Adrenal gland (tissue), 12 donors: ENCODE results near the gene LSS. TPM values are rescaled to one million over a fixed set of nuclear protein-coding genes. Genes with fewer than 3 reads are reported as not detected.

ENCODE experiments used
- DNase-seq, 7 donors: peaks; one replicate each; pipeline ENCODE4 v3.0.0-alpha.2; 2019 to 2020
- H3K27ac ChIP-seq, 5 donors: fragments of 200-600 bp; sonication (generic) in 4 of 5; 1 replicate in 3 of 5; 2 replicates in 2 of 5; pipeline versions ENCODE4 v1.5.1 to v1.8.0; 2016 to 2020; ENCODE audit warnings: mild to moderate bottlenecking in 1 of 5
- H3K27me3 ChIP-seq: fragments of 200-600 bp; 2 replicates; pipeline ENCODE4 v1.8.0; 2021
- H3K36me3 ChIP-seq, 2 donors: fragments of 200-600 bp; replicated peaks in 1 of 2; 1 replicate in 1 of 2; 2 replicates in 1 of 2; pipeline versions ENCODE4 v1.5.1 to v1.8.0; 2018 to 2022
- H3K4me1 ChIP-seq, 2 donors: fragments of 200-600 bp; replicated peaks in 1 of 2; 1 replicate in 1 of 2; 2 replicates in 1 of 2; pipeline versions ENCODE4 v1.5.1 to v1.8.0; 2018 to 2021
- H3K4me3 ChIP-seq, 4 donors: fragments of 200-600 bp; sonication (generic) in 3 of 4; one replicate each; pipeline ENCODE4 v1.5.1; 2016 to 2018
- H3K9me3 ChIP-seq, 3 donors: fragments of 200-600 bp; sonication (generic) in 1 of 3; replicated peaks in 1 of 3; 1 replicate in 2 of 3; 2 replicates in 1 of 3; pipeline versions ENCODE4 v1.5.1 to v1.8.0; 2016 to 2021
- POLR2A ChIP-seq, 2 donors: fragments of 450-650 bp; IDR thresholded peaks; one replicate each; pipeline ENCODE4 v1.6.1; 2017; ENCODE audit warnings: antibody characterized with exemption in 2 of 2, mild to moderate bottlenecking in 2 of 2, moderate library complexity in 1 of 2
- WGBS, 4 donors: extraction: QIAGEN DNeasy Blood & Tissue Kit in 2 of 4; methylation state at CpG; one replicate each; pipeline versions ENCODE4 v1.1.5 to v1.1.7; 2013 to 2017; 5-methylcytosine and 5-hydroxymethylcytosine counted together
- intact Hi-C, 2 donors: fragments of 100-400 bp; cut with DNase I; formaldehyde crosslinking; loops; one replicate each; pipeline versions ENCODE4 v1.14.1 to v1.15.0; 2022 to 2023
- polyA plus RNA-seq, 3 donors: library from polyadenylated mRNA; stranded (reverse); fragments of 200-250 nt in 2 of 3; fragments of 350-450 nt in 1 of 3; fragmentation: Illumina TruSeq in 1 of 3; extraction: RNeasy Lipid Tissue Mini Kit (QIAGEN cat#74804) in 1 of 3; gene quantifications; one replicate each; pipeline ENCODE4 v1.2.3, GENCODE V29; 2013 to 2014
- total RNA-seq, 9 donors: library from RNA; depleted of rRNA in 4 of 9; stranded (reverse); fragments of >200 nt in 4 of 9; fragments of 120-200 nt in 1 of 9; fragmentation: NEBNext Ultra II Directional in 1 of 9; extraction: Animal tissue kit (Norgen Biotek cat#: 25700) in 1 of 9; gene quantifications; one replicate each; pipeline versions ENCODE4 v1.1.0 to v1.2.4, GENCODE V29; 2013 to 2023
- TF ChIP-seq, protein P1 (sequence below), 6 experiments: fragments of 450-650 bp in 4 of 6; fragments of 200-600 bp in 2 of 6; sonication (generic) in 1 of 6; IDR thresholded peaks; 1 replicate in 5 of 6; 2 replicates in 1 of 6; pipeline versions ENCODE4 v1.5.1 to v1.8.0; 2016 to 2021; ENCODE audit warnings: antibody characterized with exemption in 6 of 6, mild to moderate bottlenecking in 2 of 6, moderate library complexity in 1 of 6
- donor health status: healthy with polysubstance abuse.
- donor health status: Bipolar disorder and iron deficiency.
- donor health status: DM: yes; HTN: yes; CAD: no.
- donor health status: DM: no; HTN: no; CAD: no.
- donor health status: DM: no; HTN: no; CAD: no.
- donor health status: DM: yes; HTN: yes; CAD: no.

LSS gene
- total and polyA plus RNA-seq, 12 donors, result 46.3 to 246 (median 79.8) TPM

DNA sequence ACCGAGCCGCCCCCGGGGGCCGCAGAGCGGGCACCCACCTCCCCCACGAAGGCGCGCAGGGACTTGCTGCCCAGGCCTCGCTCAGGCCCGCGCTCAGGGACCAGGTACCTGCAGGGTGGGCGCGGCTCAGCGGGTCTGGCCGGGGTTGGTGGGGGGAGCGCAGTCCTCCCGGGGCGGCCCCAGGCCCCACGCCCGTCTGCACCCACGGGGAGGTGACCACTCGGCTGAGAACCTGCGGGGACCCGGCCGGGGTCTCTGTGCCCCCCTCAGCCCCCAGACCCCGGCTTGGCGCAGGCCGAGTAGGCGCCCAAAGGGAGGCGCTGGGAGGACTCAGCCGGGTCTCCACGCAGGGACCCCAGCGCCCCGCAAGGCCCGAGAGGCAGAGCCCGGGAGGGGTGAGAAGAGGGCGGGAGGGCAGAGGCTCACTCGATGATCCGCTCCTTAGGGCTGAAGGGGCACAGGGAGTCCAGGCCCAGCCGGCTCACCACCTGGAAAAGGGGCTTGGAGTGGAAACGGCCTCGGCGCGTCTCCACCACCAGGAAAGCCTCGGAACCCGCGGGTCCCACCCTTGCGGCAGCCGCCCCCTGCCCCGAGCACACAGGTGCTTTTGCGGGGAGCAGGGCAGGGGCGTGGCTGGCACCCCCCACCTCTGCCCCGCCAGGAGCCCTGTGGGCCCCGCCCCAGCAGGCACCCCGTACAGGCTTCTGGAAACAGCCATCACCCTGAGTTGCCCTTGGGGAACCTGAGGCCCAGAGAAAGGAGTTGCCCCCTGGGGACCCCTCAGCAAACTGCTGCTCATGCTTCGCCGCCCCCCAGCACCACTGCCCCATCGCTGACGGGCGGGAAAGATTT is 82.5 kb downstream of the LSS start:
- no peak for TF ChIP-seq POLR2A (IDR thresholded peaks at IDR 0.05)
- TF ChIP-seq, protein P1, sequence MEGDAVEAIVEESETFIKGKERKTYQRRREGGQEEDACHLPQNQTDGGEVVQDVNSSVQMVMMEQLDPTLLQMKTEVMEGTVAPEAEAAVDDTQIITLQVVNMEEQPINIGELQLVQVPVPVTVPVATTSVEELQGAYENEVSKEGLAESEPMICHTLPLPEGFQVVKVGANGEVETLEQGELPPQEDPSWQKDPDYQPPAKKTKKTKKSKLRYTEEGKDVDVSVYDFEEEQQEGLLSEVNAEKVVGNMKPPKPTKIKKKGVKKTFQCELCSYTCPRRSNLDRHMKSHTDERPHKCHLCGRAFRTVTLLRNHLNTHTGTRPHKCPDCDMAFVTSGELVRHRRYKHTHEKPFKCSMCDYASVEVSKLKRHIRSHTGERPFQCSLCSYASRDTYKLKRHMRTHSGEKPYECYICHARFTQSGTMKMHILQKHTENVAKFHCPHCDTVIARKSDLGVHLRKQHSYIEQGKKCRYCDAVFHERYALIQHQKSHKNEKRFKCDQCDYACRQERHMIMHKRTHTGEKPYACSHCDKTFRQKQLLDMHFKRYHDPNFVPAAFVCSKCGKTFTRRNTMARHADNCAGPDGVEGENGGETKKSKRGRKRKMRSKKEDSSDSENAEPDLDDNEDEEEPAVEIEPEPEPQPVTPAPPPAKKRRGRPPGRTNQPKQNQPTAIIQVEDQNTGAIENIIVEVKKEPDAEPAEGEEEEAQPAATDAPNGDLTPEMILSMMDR (IDR thresholded peaks at IDR 0.05), result no peak
- Histone ChIP-seq H3K27ac (no peak overlapping the region), H3K36me3 (no peaks in the 10 kb centered on the region), H3K4me1 (peaks cover 0 to 4% of the 10 kb centered on the region in 2 donors), H3K27me3 (no peaks in the 10 kb centered on the region), H3K4me3 (no peak overlapping the region), H3K9me3 (no peaks in the 10 kb centered on the region)
- WGBS, 4 donors, result 91 to 95% (median 93%) methylated on average over 18 to 60 of the region's 60 CpGs
- intact Hi-C loops, result loop anchor here (10.0 kb wide), 2 partner anchors 79 to 109 kb away; partner anchors contain the start of gene LSS (in 1 of the 2)
- DNase-seq, result no peak

- Histone ChIP-seq H3K27ac (no peak overlapping the region), H3K27me3 (no peaks in the 10 kb centered on the region), H3K4me3 (no peak overlapping the region), H3K4me1 (peaks cover 0 to 4% of the 10 kb centered on the region in 2 donors), H3K9me3 (no peaks in the 10 kb centered on the region), H3K36me3 (no peaks in the 10 kb centered on the region)
- WGBS, 4 donors, result 73 to 96% (median 90%) methylated on average over 16 to 47 of the region's 51 CpGs
- DNase-seq, result no peak
- intact Hi-C loops, result loop anchor here (10.0 kb wide), 2 partner anchors 80 to 110 kb away; partner anchors contain the start of gene LSS (in 1 of the 2)
- TF ChIP-seq POLR2A (IDR thresholded peaks at IDR 0.05), result no peak
- TF ChIP-seq, protein P1 (IDR thresholded peaks at IDR 0.05), result no peak
Observed at GRCh38 chr21:46145159-46145839, 83.3 kb downstream of the LSS start.

GRCh38 chr21:46144464-46145070 is 84.0 kb downstream of the LSS start:
- Histone ChIP-seq H3K27ac (peak overlapping the region in 1 of 5 donors; percentile 82), H3K36me3 (no peaks in the 10 kb centered on the region), H3K9me3 (no peaks in the 10 kb centered on the region), H3K4me3 (no peak overlapping the region), H3K27me3 (no peaks in the 10 kb centered on the region), H3K4me1 (peaks cover 0 to 4% of the 10 kb centered on the region in 2 donors)
- DNase-seq, result no peak
- 20 to 43% (median 25%) methylated on average over 2 to 4 of the region's 4 CpGs for WGBS, 4 donors
- intact Hi-C loops, result loop anchor here (10.0 kb wide), 2 partner anchors 80 to 110 kb away; partner anchors contain the start of gene LSS (in 1 of the 2)
- TF ChIP-seq, protein P1 (IDR thresholded peaks at IDR 0.05), result no peak
- no peak for TF ChIP-seq POLR2A (IDR thresholded peaks at IDR 0.05)
